ENCODE results near the gene TUBB3.
A peak's percentile ranks its signal among the peaks of the same experiment; 100 is the strongest.

The TUBB3 gene

DNA sequence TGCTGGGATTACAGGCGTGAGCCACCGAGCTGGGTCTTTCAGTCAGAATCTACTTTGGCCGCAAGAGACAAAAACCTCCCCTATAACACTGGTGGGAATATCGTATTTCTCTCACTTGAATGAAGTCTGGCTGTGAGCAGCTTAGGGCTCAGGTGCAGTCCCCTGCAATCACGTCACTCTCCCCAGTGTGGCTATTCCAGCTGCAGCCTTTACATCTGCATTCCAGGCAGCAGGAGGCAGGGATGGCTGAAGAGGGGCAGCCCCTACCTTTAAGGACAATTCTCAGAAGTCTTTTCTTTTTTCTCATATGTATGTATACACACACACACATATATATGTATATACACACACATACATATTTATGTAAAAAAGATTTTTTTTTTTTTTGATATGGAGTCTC lies 28.4 kb downstream of the TUBB3 start:
- no peak for DNase-seq (ENCODE audit: extremely low spot score)

DNA sequence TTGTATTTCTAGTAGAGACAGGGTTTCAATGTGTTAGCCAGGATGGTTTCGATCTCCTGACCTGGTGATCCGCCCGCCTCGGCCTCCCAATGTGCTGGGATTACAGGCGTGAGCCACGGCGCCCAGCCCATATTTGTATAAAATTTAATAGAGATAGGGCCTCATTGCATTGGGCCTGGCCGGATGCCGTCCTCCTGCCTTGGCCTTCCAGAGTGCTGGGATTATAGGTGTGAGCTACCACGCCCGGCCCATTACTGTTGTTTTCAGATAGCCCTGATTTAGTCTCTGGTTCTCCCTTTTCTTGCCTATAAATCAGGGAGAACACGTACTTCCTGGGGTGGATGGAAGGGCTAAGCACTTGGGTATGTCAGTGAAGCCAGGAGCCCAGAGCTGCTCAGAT lies 28.9 kb downstream of the TUBB3 start:
- ChIA-PET CTCF (interaction anchor here (1.0 to 3.4 kb wide), 2 partner anchors 12 to 91 kb away, joined by 3 to 15 read pairs; no protein-coding TSS in a partner anchor), POLR2A (no interaction called here)
- no peak for DNase-seq (ENCODE audit: extremely low spot score)
- TF ChIP-seq, protein P1, sequence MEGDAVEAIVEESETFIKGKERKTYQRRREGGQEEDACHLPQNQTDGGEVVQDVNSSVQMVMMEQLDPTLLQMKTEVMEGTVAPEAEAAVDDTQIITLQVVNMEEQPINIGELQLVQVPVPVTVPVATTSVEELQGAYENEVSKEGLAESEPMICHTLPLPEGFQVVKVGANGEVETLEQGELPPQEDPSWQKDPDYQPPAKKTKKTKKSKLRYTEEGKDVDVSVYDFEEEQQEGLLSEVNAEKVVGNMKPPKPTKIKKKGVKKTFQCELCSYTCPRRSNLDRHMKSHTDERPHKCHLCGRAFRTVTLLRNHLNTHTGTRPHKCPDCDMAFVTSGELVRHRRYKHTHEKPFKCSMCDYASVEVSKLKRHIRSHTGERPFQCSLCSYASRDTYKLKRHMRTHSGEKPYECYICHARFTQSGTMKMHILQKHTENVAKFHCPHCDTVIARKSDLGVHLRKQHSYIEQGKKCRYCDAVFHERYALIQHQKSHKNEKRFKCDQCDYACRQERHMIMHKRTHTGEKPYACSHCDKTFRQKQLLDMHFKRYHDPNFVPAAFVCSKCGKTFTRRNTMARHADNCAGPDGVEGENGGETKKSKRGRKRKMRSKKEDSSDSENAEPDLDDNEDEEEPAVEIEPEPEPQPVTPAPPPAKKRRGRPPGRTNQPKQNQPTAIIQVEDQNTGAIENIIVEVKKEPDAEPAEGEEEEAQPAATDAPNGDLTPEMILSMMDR (IDR thresholded peaks at IDR 0.05; ENCODE audit: control extremely low read depth, extremely low read depth, low read depth, missing control alignments) = no peak

More for the DNA sequence above, 28.4 kb downstream of the TUBB3 start:
- TF ChIP-seq, protein P1 (IDR thresholded peaks at IDR 0.05; ENCODE audit: control extremely low read depth, extremely low read depth, low read depth, missing control alignments) = no peak
- POLR2A ChIA-PET = no interaction called here
- CTCF ChIA-PET = interaction anchor here (1.0 to 3.4 kb wide), 2 partner anchors 11 to 91 kb away, joined by 3 to 15 read pairs; no protein-coding TSS in a partner anchor

DNA sequence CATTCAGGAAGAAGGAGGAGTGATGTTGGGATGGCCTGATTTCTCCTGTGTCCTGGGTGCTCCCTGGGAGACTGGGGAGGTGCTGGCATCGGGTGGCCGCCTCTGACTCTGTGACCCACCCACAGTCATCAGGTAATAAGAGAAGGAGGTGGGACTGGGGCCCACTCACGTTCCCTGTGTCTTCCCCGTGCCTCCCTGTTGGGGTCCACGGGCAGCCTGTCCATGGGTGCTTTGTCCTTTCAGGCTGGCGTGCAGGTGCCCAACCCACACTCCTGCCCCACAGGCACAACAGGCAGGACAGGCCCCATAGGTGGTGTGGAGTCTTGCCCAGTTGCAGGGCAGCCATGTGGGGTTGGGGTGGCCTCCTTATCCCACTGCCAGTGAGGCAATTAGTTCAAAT lies 29.4 kb downstream of the TUBB3 start:
- ChIA-PET POLR2A (no interaction called here), CTCF (interaction anchor here (3.4 kb wide), 1 partner anchor 12 kb away, joined by 15 read pairs; no protein-coding TSS in a partner anchor)
- TF ChIP-seq, protein P1 (IDR thresholded peaks at IDR 0.05; ENCODE audit: control extremely low read depth, extremely low read depth, low read depth, missing control alignments) = no peak
- no peak for DNase-seq (ENCODE audit: extremely low spot score)

DNA sequence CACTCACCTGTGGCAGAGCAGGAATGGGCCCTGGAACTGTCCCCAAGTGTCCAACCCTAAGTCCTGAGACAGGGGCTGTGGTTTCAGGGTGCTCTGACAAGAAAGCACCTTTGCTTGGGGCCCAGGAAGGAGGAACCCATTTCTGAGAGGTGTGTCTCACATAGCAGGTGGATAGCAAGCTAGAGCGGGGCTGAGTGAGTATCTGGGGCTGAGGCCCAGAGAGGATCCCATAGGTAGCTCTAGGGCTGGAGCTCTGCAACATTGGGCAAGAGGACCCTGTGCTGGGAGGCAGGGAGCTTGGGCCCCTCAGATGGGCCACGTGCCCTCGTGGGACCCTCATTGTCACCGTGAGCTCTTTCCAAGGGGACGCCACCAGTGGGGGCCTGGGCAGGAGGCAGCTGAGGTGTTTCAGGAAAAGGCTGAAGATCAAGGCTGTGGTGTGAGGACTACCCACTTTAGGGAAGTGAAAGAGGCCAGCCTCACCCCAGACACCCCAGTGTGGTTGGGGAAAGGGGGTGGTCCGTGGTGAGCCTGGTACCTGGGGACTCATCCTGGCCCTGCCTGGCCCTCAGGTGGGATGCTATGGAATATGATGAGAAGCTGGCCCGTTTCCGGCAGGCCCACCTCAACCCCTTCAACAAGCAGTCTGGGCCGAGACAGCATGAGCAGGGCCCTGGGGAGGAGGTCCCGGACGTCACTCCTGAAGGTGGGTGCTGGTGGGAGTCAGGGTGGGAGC lies 30.7 kb downstream of the TUBB3 start:
- DNase-seq (ENCODE audit: extremely low spot score) = peak; percentile 76
- TF ChIP-seq, protein P1 (IDR thresholded peaks at IDR 0.05; ENCODE audit: control extremely low read depth, extremely low read depth, low read depth, missing control alignments) = no peak
- ChIA-PET CTCF (interaction anchor here (1.7 to 1.8 kb wide), 2 partner anchors 16 to 44 kb away, joined by 4 to 5 read pairs; no protein-coding TSS in a partner anchor), POLR2A (interaction anchor here (0.6 to 0.9 kb wide), 4 partner anchors 19 to 80 kb away, joined by 3 to 5 read pairs (median 3); partner anchors contain the start of gene TCF25)

DNA sequence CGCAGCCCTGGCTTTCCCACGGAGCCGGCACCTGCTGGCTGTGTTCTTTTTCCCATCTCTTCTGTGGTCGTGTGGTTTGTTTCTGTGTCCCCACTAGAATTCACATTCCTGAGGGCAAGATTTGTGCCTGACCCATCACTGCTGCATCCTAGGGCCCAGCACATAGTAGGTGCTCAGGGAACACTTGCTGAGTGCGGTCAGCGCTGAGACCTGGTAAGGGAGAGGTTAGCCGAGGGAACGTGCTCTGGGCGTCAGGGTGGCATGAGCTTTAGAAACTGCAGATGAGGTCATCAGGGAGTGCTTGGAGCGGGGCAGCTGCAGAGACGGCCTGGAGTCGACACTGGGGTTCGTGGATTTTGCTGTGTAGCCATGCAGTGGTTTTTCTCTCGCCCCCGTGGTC lies 31.3 kb downstream of the TUBB3 start:
- CTCF ChIA-PET = interaction anchor here (1.1 to 1.8 kb wide), 3 partner anchors 16 to 93 kb away, joined by 3 to 5 read pairs (median 4); no protein-coding TSS in a partner anchor
- POLR2A ChIA-PET = interaction anchor here (0.9 kb wide), 1 partner anchor 69 kb away, joined by 3 read pairs; no protein-coding TSS in a partner anchor
- TF ChIP-seq, protein P1 (IDR thresholded peaks at IDR 0.05; ENCODE audit: control extremely low read depth, extremely low read depth, low read depth, missing control alignments) = no peak

DNA sequence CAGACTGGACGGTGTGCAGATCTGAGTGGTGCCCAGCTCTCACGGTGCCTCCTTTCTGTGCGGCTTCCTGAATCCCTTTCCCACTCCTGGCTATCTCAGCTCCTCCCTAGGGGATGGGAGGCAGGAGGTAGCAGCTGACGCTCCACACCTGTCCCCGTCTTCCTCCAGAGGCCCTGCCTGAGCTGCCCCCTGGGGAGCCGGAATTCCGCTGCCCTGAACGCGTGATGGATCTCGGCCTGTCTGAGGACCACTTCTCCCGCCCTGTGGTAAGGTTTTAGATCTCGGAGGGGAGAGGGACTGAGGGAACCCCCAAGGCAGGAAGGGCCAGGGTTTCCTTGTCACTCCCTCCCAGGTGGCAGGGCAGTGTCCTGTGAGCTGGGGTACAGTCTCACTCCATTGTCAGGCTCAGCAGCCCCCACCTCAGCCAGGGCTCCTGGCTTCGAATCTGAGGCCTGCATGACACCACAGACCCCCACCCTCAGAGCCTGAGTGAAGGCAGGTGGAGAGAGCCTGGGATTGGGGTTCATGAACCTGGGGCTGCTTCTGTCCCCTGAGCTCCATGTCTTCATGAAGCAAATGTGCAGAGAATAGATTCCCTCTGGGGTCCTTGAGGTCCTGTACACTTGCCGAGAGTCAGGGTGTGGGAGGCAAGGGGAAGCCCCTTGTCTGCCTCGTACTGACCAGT lies 32.0 kb downstream of the TUBB3 start:
- ChIA-PET CTCF (interaction anchor here (1.1 to 1.8 kb wide), 2 partner anchors 15 to 94 kb away, joined by 3 to 4 read pairs; no protein-coding TSS in a partner anchor), POLR2A (interaction anchor here (0.9 kb wide), 1 partner anchor 70 kb away, joined by 3 read pairs; no protein-coding TSS in a partner anchor)
- TF ChIP-seq, protein P1 (IDR thresholded peaks at IDR 0.05; ENCODE audit: control extremely low read depth, extremely low read depth, low read depth, missing control alignments) = no peak
- no peak for DNase-seq (ENCODE audit: extremely low spot score)

More for the DNA sequence above, 31.3 kb downstream of the TUBB3 start:
- DNase-seq (ENCODE audit: extremely low spot score) = no peak
